Testis (tissue), 2 donors: ENCODE measurements around the gene PFKL.

ENCODE experiments used
- POLR2A ChIP-seq: fragments of 450-650 bp; IDR thresholded peaks from one replicate; pipeline ENCODE4 v1.6.1; 2017; ENCODE audit warnings: antibody characterized with exemption, mild to moderate bottlenecking, moderate library complexity
- TF ChIP-seq, protein P1 (sequence below), 3 experiments: fragments of 450-650 bp in 2 of 3; fragments of 200-600 bp in 1 of 3; sonication (generic) in 1 of 3; IDR thresholded peaks; one replicate each; pipeline ENCODE4 v1.5.1; 2016 to 2019; ENCODE audit warnings: antibody characterized with exemption in 3 of 3, mild to moderate bottlenecking in 2 of 3, moderate library complexity in 1 of 3

DNA sequence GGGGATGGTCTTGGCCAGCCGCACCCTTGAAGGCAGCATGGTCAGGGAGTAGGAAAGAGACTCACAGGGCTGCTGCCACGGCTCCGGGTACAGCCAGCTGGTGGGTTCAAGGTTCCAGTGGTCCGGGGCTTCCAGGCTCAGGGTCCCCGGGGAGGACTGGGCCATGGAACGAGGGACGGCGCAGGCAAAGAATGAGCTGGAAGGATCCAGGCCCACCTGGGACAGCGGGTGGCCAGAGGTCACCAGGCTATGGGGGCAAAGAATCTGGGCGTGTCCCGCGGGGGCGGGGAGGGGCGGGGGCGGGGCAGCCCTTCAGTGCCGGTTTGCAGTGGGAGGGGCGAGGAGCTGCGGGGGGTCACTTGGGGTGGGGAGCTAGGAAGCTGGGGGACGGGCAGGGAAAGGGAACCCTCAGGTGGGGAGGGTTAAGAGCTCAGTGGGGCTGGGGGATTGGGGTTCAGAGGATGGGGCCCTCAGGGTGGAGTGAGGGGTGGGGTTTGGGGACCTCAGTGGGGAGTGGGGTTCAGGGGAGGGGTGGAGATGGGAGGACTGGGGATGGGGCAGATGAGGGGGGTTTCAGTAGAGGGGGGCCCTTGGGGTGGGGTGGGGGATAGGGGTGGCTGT lies 38.1 kb upstream of the PFKL start, which contains the start of gene DNMT3L:
- TF ChIP-seq, protein P1, sequence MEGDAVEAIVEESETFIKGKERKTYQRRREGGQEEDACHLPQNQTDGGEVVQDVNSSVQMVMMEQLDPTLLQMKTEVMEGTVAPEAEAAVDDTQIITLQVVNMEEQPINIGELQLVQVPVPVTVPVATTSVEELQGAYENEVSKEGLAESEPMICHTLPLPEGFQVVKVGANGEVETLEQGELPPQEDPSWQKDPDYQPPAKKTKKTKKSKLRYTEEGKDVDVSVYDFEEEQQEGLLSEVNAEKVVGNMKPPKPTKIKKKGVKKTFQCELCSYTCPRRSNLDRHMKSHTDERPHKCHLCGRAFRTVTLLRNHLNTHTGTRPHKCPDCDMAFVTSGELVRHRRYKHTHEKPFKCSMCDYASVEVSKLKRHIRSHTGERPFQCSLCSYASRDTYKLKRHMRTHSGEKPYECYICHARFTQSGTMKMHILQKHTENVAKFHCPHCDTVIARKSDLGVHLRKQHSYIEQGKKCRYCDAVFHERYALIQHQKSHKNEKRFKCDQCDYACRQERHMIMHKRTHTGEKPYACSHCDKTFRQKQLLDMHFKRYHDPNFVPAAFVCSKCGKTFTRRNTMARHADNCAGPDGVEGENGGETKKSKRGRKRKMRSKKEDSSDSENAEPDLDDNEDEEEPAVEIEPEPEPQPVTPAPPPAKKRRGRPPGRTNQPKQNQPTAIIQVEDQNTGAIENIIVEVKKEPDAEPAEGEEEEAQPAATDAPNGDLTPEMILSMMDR (IDR thresholded peaks at IDR 0.05) = no peak
- TF ChIP-seq POLR2A = no peak
